Testis (tissue), 3 donors: ENCODE measurements around the gene RNF182. TPM values are rescaled to one million over a fixed set of nuclear protein-coding genes. Genes with fewer than 3 reads are reported as not detected.

Experiments used
- DNase-seq: peaks from one replicate; pipeline ENCODE4 v3.0.0-alpha.2; 2019
- H3K27ac ChIP-seq, 2 donors: fragments of 200-600 bp; sonication (generic); one replicate each; pipeline ENCODE4 v1.5.1; 2019
- H3K27me3 ChIP-seq: fragments of 200-600 bp; sonication (generic); one replicate; pipeline ENCODE4 v1.5.1; 2019
- H3K36me3 ChIP-seq: fragments of 200-600 bp; sonication (generic); one replicate; pipeline ENCODE4 v1.5.1; 2017; ENCODE audit warnings: low read depth; ENCODE audit errors: missing control alignments
- H3K4me1 ChIP-seq: fragments of 200-600 bp; sonication (generic); one replicate; pipeline ENCODE4 v1.5.1; 2019
- H3K4me3 ChIP-seq, 2 donors: fragments of 200-600 bp; sonication (generic); one replicate each; pipeline ENCODE4 v1.5.1; 2017 to 2019
- H3K9me3 ChIP-seq: fragments of 200-600 bp; sonication (generic); one replicate; pipeline ENCODE4 v1.5.1; 2017
- CTCF ChIP-seq, 3 experiments: fragments of 450-650 bp in 2 of 3; fragments of 200-600 bp in 1 of 3; sonication (generic) in 1 of 3; IDR thresholded peaks; one replicate each; pipeline ENCODE4 v1.5.1; 2016 to 2019; ENCODE audit warnings: antibody characterized with exemption in 3 of 3, mild to moderate bottlenecking in 2 of 3, moderate library complexity in 1 of 3
- POLR2A ChIP-seq: fragments of 450-650 bp; IDR thresholded peaks from one replicate; pipeline ENCODE4 v1.6.1; 2017; ENCODE audit warnings: antibody characterized with exemption, mild to moderate bottlenecking, moderate library complexity
- WGBS, 2 donors: methylation state at CpG; one replicate each; pipeline ENCODE4 v1.1.5; 2018; 5-methylcytosine and 5-hydroxymethylcytosine counted together
- intact Hi-C: fragments of 100-400 bp; cut with DNase I; formaldehyde crosslinking; loops from one replicate; pipeline ENCODE4 v1.15.1; 2023; ENCODE audit warnings: low total_unique reads
- polyA plus RNA-seq: library from polyadenylated mRNA; stranded (reverse); fragments of 350-450 nt; fragmentation: Illumina TruSeq; extraction: RNeasy Lipid Tissue Mini Kit (QIAGEN cat#74804); gene quantifications from one replicate; pipeline ENCODE4 v1.2.3, GENCODE V29; 2014; ENCODE audit warnings: low read depth, low replicate concordance; ENCODE audit not compliant: insufficient read depth
- total RNA-seq, 2 donors: library from RNA; depleted of rRNA; stranded (reverse); fragments of >200 nt; gene quantifications; one replicate each; pipeline ENCODE4 v1.2.3, GENCODE V29; 2016

Gene RNF182
- total and polyA plus RNA-seq, 3 donors from 2014 or later = 5.8 to 7.2 (median 6.8) TPM

- Histone ChIP-seq H3K4me1 (no peaks in the 10 kb centered on the region), H3K36me3 (no peaks in the 10 kb centered on the region), H3K27ac (no peak overlapping the region), H3K4me3 (no peak overlapping the region), H3K9me3 (no peaks in the 10 kb centered on the region), H3K27me3 (no peaks in the 10 kb centered on the region)
- no peak for DNase-seq
- 92 to 96% methylated on average over 5 of the region's 5 CpGs for whole genome bisulfite sequencing, 2 donors
- TF ChIP-seq POLR2A (no peak), CTCF (IDR thresholded peaks at IDR 0.05) (no peak)
- intact Hi-C loops = no loop called here
These were observed 8.4 kb upstream of the RNF182 start for GRCh38 chr6:13916230-13916944.

- intact Hi-C loops = no loop called here
- DNase-seq = no peak
- Histone ChIP-seq H3K9me3 (no peaks in the 10 kb centered on the region), H3K36me3 (no peaks in the 10 kb centered on the region), H3K4me3 (no peak overlapping the region), H3K4me1 (no peaks in the 10 kb centered on the region), H3K27me3 (no peaks in the 10 kb centered on the region), H3K27ac (no peak overlapping the region)
- no peak for TF ChIP-seq CTCF (IDR thresholded peaks at IDR 0.05)
- no peak for TF ChIP-seq POLR2A
- WGBS, 2 donors = 77 to 95% methylated on average over 1 of the region's 1 CpG
These were observed 7.6 kb upstream of the RNF182 start for GRCh38 chr6:13917141-13917540.

- TF ChIP-seq POLR2A (no peak), CTCF (IDR thresholded peaks at IDR 0.05) (no peak)
- Histone ChIP-seq H3K27me3 (no peaks in the 10 kb centered on the region), H3K27ac (no peak overlapping the region), H3K4me1 (no peaks in the 10 kb centered on the region), H3K36me3 (no peaks in the 10 kb centered on the region), H3K9me3 (no peaks in the 10 kb centered on the region), H3K4me3 (no peak overlapping the region)
- intact Hi-C loops = no loop called here
- no peak for DNase-seq
- WGBS, 2 donors = 74 to 82% methylated on average over 4 of the region's 4 CpGs
These were observed 6.0 kb upstream of the RNF182 start for GRCh38 chr6:13918686-13919250.

- peaks cover 6% of the 10 kb centered on the region for H3K4me1 ChIP-seq
- no peaks in the 10 kb centered on the region for H3K27me3 ChIP-seq
- DNase-seq = no peak
- intact Hi-C loops = no loop called here
- no peaks in the 10 kb centered on the region for H3K9me3 ChIP-seq
- no peaks in the 10 kb centered on the region for H3K36me3 ChIP-seq
- no peak overlapping the region for H3K4me3 ChIP-seq
- 91 to 92% methylated on average over 1 of the region's 1 CpG for WGBS, 2 donors
- no peak overlapping the region for H3K27ac ChIP-seq
- TF ChIP-seq POLR2A (no peak), CTCF (IDR thresholded peaks at IDR 0.05) (no peak)
These were observed 4.9 kb upstream of the RNF182 start for GRCh38 chr6:13919861-13920260.

GRCh38 chr6:13920552-13920951 is 4.2 kb upstream of the RNF182 start:
- Histone ChIP-seq H3K4me3 (no peak overlapping the region), H3K36me3 (no peaks in the 10 kb centered on the region), H3K27ac (no peak overlapping the region), H3K27me3 (no peaks in the 10 kb centered on the region), H3K9me3 (no peaks in the 10 kb centered on the region), H3K4me1 (peaks cover 6% of the 10 kb centered on the region)
- 77 to 82% methylated on average over 4 of the region's 4 CpGs for WGBS, 2 donors
- intact Hi-C loops = no loop called here
- no peak for DNase-seq
- TF ChIP-seq CTCF (IDR thresholded peaks at IDR 0.05) = no peak
- TF ChIP-seq POLR2A = no peak
